Transverse colon (tissue), 4 donors: ENCODE measurements around the gene RPL10. TPM values are rescaled to one million over a fixed set of nuclear protein-coding genes. Genes with fewer than 3 reads are reported as not detected.

ENCODE experiments used
- DNase-seq: peaks from one replicate; pipeline ENCODE4 v3.0.0-alpha.2; 2019
- H3K27ac ChIP-seq, 4 donors: fragments of 200-600 bp; sonication (generic); 2 replicates each; pipeline ENCODE4 v1.5.1; 2016 to 2018; ENCODE audit warnings: inconsistent platforms in 4 of 4
- H3K27me3 ChIP-seq: fragments of 200-600 bp; sonication (generic); 2 replicates; pipeline ENCODE4 v1.5.1; 2017; ENCODE audit warnings: inconsistent platforms
- H3K36me3 ChIP-seq, 4 donors: fragments of 200-600 bp; sonication (generic); 2 replicates each; pipeline ENCODE4 v1.5.1; 2017 to 2019; ENCODE audit warnings: inconsistent platforms in 4 of 4
- H3K4me1 ChIP-seq, 4 donors: fragments of 200-600 bp; sonication (generic); 2 replicates each; pipeline ENCODE4 v1.5.1; 2017 to 2020; ENCODE audit warnings: inconsistent platforms in 4 of 4
- H3K4me3 ChIP-seq, 4 donors: fragments of 200-600 bp; sonication (generic); 1 replicate in 1 of 4; 2 replicates in 3 of 4; pipeline versions ENCODE4 v1.5.1 to v1.6.1; 2017 to 2019; ENCODE audit warnings: inconsistent platforms in 4 of 4
- H3K9me3 ChIP-seq, 2 donors: fragments of 200-600 bp; sonication (generic); 2 replicates each; pipeline ENCODE4 v1.5.1; 2017 to 2019; ENCODE audit warnings: inconsistent platforms in 2 of 2
- EP300 ChIP-seq: sonication (generic); formaldehyde crosslinking; IDR thresholded peaks from one replicate; pipeline ENCODE4 v1.6.1; 2017; ENCODE audit warnings: antibody characterized with exemption, low read depth
- POLR2A ChIP-seq: fragments of 450-650 bp; IDR thresholded peaks from one replicate; pipeline ENCODE4 v1.6.1; 2016; ENCODE audit warnings: antibody characterized with exemption, mild to moderate bottlenecking, moderate library complexity
- POLR2AphosphoS5 ChIP-seq, 3 donors: sonication (generic); formaldehyde crosslinking; IDR thresholded peaks; one replicate each; pipeline ENCODE4 v1.6.1; 2016; ENCODE audit warnings: antibody characterized with exemption in 3 of 3
- WGBS, 2 donors: methylation state at CpG; one replicate each; pipeline ENCODE4 v1.1.5; 2018; ENCODE audit warnings: low coverage in 1 of 2; 5-methylcytosine and 5-hydroxymethylcytosine counted together
- in situ Hi-C, 4 donors: fragments of 200-750 bp; cut with MboI; loops; one replicate each; pipeline versions ENCODE4 v1.15.0 to v1.15.1; 2017; ENCODE audit warnings: low sequenced_read_pairs in 3 of 4, low pct_ligation_motif_present in 1 of 4, low pct_unique_long_range_greater_than_20kb in 1 of 4
- intact Hi-C: fragments of 100-400 bp; cut with DNase I; formaldehyde crosslinking; loops from one replicate; pipeline ENCODE4 v1.15.1; 2023; ENCODE audit warnings: low total_unique reads
- total RNA-seq, 4 donors: library from RNA; depleted of rRNA; stranded (reverse); fragments of >200 nt; gene quantifications; one replicate each; pipeline ENCODE4 v1.1.0, GENCODE V29; 2016
- TF ChIP-seq, protein P1 (sequence below), 5 experiments: fragments of 200-600 bp in 3 of 5; fragments of 450-650 bp in 2 of 5; sonication (generic) in 3 of 5; IDR thresholded peaks; 1 replicate in 2 of 5; 2 replicates in 3 of 5; pipeline ENCODE4 v1.5.1; 2016 to 2017; ENCODE audit warnings: antibody characterized with exemption in 5 of 5, inconsistent platforms in 3 of 5, mild to moderate bottlenecking in 2 of 5, moderate library complexity in 1 of 5

Gene RPL10
- total RNA-seq, 4 donors from 2014 or later = 1,352 to 4,861 (median 3,415) TPM

DNA sequence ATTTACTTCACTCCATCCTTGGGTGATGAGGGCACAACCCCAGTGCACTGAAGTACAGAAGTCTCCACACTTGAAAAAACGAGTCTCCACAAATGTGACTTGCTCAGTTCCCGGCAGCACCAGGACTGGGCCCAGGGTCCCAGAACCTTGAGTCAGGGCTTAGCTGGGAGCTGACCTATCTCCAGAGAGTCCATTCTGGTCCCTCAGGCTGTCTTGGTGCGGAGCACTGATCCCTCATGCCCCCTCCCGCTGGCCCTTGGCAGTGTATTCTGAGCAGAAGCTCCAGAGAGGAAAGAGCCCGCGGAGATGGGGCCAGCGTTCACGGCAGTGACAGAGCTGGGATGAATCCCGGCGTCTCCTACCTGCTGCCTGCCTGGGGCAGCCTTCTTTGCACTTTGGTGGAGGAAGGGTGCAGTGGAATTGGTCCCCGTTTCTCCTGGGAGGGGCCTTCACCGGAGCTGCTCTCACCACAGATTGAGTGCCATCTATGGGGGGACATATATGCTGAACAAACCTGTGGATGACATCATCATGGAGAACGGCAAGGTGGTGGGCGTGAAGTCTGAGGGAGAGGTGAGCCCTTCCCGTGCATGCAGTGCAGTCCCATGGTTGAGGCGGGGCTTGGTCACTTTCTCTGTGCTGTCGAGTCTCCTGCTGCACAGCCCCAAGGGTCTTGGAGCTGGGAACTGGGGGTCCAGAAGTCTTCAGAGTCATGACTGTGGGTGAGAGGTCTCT, 42.6 kb downstream of the RPL10 start:
- Histone ChIP-seq H3K27ac (no peak overlapping the region), H3K9me3 (no peaks in the 10 kb centered on the region), H3K36me3 (no peaks in the 10 kb centered on the region), H3K27me3 (no peaks in the 10 kb centered on the region), H3K4me1 (peaks cover 3 to 33% (median 13%) of the 10 kb centered on the region in 4 donors), H3K4me3 (no peak overlapping the region)
- intact Hi-C loops = loop anchor here (5.0 kb wide), 1 partner anchor 1307 kb away; no protein-coding TSS in a partner anchor
- TF ChIP-seq, protein P1, sequence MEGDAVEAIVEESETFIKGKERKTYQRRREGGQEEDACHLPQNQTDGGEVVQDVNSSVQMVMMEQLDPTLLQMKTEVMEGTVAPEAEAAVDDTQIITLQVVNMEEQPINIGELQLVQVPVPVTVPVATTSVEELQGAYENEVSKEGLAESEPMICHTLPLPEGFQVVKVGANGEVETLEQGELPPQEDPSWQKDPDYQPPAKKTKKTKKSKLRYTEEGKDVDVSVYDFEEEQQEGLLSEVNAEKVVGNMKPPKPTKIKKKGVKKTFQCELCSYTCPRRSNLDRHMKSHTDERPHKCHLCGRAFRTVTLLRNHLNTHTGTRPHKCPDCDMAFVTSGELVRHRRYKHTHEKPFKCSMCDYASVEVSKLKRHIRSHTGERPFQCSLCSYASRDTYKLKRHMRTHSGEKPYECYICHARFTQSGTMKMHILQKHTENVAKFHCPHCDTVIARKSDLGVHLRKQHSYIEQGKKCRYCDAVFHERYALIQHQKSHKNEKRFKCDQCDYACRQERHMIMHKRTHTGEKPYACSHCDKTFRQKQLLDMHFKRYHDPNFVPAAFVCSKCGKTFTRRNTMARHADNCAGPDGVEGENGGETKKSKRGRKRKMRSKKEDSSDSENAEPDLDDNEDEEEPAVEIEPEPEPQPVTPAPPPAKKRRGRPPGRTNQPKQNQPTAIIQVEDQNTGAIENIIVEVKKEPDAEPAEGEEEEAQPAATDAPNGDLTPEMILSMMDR (IDR thresholded peaks at IDR 0.05) = no peak
- no peak for TF ChIP-seq POLR2A
- no peak for TF ChIP-seq EP300
- no peak for TF ChIP-seq POLR2AphosphoS5 (IDR thresholded peaks at IDR 0.05)
- 87% methylated on average over 13 of the region's 17 CpGs; no CpG with 5 or more reads in 1 of the 2 donors for WGBS, 2 donors
- in situ Hi-C loops = no loop called here
- no peak for DNase-seq

DNA sequence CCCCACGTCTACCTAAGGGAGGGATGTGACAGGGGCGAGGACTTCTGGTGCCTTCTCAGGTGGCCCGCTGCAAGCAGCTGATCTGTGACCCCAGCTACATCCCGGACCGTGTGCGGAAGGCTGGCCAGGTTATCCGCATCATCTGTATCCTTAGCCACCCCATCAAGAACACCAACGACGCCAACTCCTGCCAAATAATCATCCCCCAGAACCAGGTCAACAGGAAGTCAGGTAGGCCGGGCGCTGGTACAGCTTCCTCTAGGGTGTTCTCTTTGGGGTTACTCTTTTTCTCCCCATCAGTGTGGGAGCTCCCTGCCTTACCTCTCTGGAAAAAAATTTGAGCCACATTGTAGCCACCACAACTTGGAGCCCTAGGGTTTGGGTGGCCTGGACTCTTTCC, 43.4 kb downstream of the RPL10 start:
- WGBS, 2 donors = 91% methylated on average over 11 of the region's 11 CpGs; no CpG with 5 or more reads in 1 of the 2 donors
- in situ Hi-C loops = no loop called here
- Histone ChIP-seq H3K4me1 (peaks cover 3 to 30% (median 13%) of the 10 kb centered on the region in 4 donors), H3K36me3 (no peaks in the 10 kb centered on the region), H3K9me3 (no peaks in the 10 kb centered on the region), H3K27ac (no peak overlapping the region), H3K27me3 (no peaks in the 10 kb centered on the region), H3K4me3 (no peak overlapping the region)
- DNase-seq = no peak
- intact Hi-C loops = loop anchor here (5.0 kb wide), 1 partner anchor 1306 kb away; no protein-coding TSS in a partner anchor
- no peak for TF ChIP-seq EP300
- no peak for TF ChIP-seq POLR2A
- no peak for TF ChIP-seq POLR2AphosphoS5 (IDR thresholded peaks at IDR 0.05)
- TF ChIP-seq, protein P1 (IDR thresholded peaks at IDR 0.05) = no peak

DNA sequence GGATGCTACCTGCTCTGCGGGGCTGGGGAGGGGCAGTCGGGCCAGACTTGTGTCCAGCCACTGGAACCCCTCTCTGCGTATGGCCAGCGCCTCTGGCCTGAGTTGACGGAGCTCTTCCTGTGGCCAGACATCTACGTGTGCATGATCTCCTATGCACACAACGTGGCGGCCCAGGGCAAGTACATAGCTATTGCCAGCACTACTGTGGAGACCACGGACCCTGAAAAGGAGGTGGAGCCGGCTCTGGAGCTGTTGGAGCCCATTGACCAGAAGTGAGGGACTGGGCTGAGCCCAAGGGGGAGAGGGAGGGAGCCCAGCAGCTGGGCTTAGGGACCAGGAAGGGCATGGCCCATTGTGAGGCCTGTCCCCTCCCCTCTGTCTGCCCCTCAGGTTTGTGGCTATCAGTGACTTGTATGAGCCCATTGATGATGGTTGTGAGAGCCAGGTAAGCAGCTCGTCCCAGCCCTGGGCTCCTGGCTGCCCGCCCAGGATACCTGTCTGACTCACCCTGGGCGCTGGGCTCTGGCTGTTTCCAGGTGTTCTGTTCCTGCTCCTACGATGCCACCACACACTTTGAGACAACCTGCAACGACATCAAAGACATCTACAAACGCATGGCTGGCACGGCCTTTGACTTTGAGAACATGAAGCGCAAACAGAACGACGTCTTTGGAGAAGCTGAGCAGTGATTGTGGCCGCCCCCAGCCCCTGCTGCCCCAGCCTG, 44.0 kb downstream of the RPL10 start:
- Histone ChIP-seq H3K4me3 (no peak overlapping the region), H3K36me3 (no peaks in the 10 kb centered on the region), H3K4me1 (peaks cover 3 to 30% (median 13%) of the 10 kb centered on the region in 4 donors), H3K9me3 (no peaks in the 10 kb centered on the region), H3K27ac (no peak overlapping the region), H3K27me3 (no peaks in the 10 kb centered on the region)
- WGBS, 2 donors = 84% methylated on average over 21 of the region's 21 CpGs; no CpG with 5 or more reads in 1 of the 2 donors
- no peak for TF ChIP-seq POLR2A
- TF ChIP-seq, protein P1 (IDR thresholded peaks at IDR 0.05) = no peak
- no peak for TF ChIP-seq POLR2AphosphoS5 (IDR thresholded peaks at IDR 0.05)
- TF ChIP-seq EP300 = no peak
- in situ Hi-C loops (no loop called here), intact Hi-C loops (loop anchor here (5.0 kb wide), 1 partner anchor 1305 kb away; no protein-coding TSS in a partner anchor)
- DNase-seq = no peak

DNA sequence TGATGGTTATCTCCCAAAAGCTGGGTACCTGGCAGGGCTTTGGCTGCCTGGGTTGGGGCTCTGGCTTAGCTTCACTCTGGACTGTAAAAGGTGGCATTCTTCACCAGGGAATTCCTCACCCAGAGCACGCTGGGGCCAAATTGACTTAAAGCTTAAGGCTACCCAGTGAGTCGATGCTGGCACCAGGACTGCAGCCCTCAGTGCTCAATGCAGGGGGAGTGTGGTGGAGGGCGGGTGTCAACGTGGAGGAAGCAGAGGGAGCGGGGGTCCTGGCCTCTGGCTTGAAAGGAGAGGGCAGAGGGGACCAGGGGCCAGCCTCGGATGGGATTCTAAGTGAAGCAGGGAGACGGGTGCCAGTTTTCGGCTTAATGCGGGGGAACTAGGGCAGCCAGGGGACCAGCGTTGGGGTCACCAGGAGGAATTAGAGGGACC, 45.3 kb downstream of the RPL10 start:
- H3K27me3 ChIP-seq = no peaks in the 10 kb centered on the region
- intact Hi-C loops (loop anchor here (5.0 kb wide), 1 partner anchor 1304 kb away; no protein-coding TSS in a partner anchor), in situ Hi-C loops (no loop called here)
- no peak for DNase-seq
- H3K9me3 ChIP-seq = no peaks in the 10 kb centered on the region
- WGBS, 2 donors = 51% methylated on average over 10 of the region's 10 CpGs; no CpG with 5 or more reads in 1 of the 2 donors
- H3K4me3 ChIP-seq = peak overlapping the region in 3 of 4 donors; percentile 53 to 68 (median 65)
- peaks cover 2 to 21% (median 8%) of the 10 kb centered on the region in 4 donors for H3K4me1 ChIP-seq
- TF ChIP-seq, protein P1 (IDR thresholded peaks at IDR 0.05) = no peak
- TF ChIP-seq POLR2A = no peak
- TF ChIP-seq EP300 = no peak
- no peak for TF ChIP-seq POLR2AphosphoS5 (IDR thresholded peaks at IDR 0.05)
- H3K36me3 ChIP-seq = no peaks in the 10 kb centered on the region
- H3K27ac ChIP-seq = peak overlapping the region; percentile 84 to 89 (median 86)
